Osteoblast (primary cell): ENCODE results near the gene PTPN14. TPM values are rescaled to one million over a fixed set of nuclear protein-coding genes. Genes with fewer than 3 reads are reported as not detected.
A peak's percentile ranks its signal among the peaks of the same experiment; 100 is the strongest.

ENCODE experiments used
- DNase-seq: peaks from one replicate; pipeline ENCODE4 v3.0.0; 2011; ENCODE audit warnings: low spot score, mixed read lengths; ENCODE audit not compliant: insufficient read length; ENCODE audit errors: missing footprints
- H2AFZ ChIP-seq: 2 replicates; pipeline ENCODE4 v1.6.0; 2011; ENCODE audit warnings: mild to moderate bottlenecking, low read length
- H3K27ac ChIP-seq: 2 replicates; pipeline ENCODE4 v1.5.1; 2011; ENCODE audit warnings: mild to moderate bottlenecking, low read depth, low read length, moderate library complexity
- H3K27me3 ChIP-seq: 2 replicates; pipeline ENCODE4 v1.6.0; 2012; ENCODE audit warnings: mild to moderate bottlenecking, control low read depth, inconsistent platforms, low read length, moderate library complexity; ENCODE audit not compliant: insufficient read depth
- H3K36me3 ChIP-seq: 2 replicates; pipeline ENCODE4 v1.5.1; 2011; ENCODE audit warnings: mild to moderate bottlenecking, low read length, control low read depth, moderate library complexity; ENCODE audit not compliant: insufficient read depth
- H3K4me1 ChIP-seq: 2 replicates; pipeline ENCODE4 v1.5.1; 2011; ENCODE audit warnings: mild to moderate bottlenecking, low read length, control low read depth, moderate library complexity; ENCODE audit not compliant: insufficient read depth
- H3K4me2 ChIP-seq: 2 replicates; pipeline ENCODE4 v1.6.0; 2011; ENCODE audit warnings: mild to moderate bottlenecking, low read length; ENCODE audit not compliant: insufficient read depth
- H3K4me3 ChIP-seq: fragments of 200-600 bp; sonication (generic); 3 replicates; pipeline ENCODE4 v1.5.1; 2012; ENCODE audit warnings: mild to moderate bottlenecking, low read length, inconsistent platforms; ENCODE audit not compliant: insufficient read depth
- H3K79me2 ChIP-seq: 2 replicates; pipeline ENCODE4 v1.6.0; 2012; ENCODE audit warnings: mild to moderate bottlenecking, low read length, control low read depth, inconsistent platforms; ENCODE audit not compliant: insufficient read depth
- H3K9me3 ChIP-seq: 2 replicates; pipeline ENCODE4 v1.5.1; 2011; ENCODE audit warnings: low read depth, low read length, control low read depth
- H4K20me1 ChIP-seq: 2 replicates; pipeline ENCODE4 v1.6.0; 2012; ENCODE audit warnings: mild to moderate bottlenecking, low read length, control low read depth; ENCODE audit not compliant: insufficient read depth
- total RNA-seq: library from RNA; depleted of rRNA; stranded (reverse); fragments of >200 nt; gene quantifications from 2 replicates; pipeline ENCODE4 v1.2.3, GENCODE V29; 2012
- TF ChIP-seq, protein P1 (sequence below): IDR thresholded peaks from 2 replicates; pipeline ENCODE4 v1.5.1; 2011; ENCODE audit warnings: mild to moderate bottlenecking, low read depth, low read length, moderate library complexity; ENCODE audit errors: extremely low read depth

PTPN14 gene
- total RNA-seq, 1 donor = 131 TPM

DNA sequence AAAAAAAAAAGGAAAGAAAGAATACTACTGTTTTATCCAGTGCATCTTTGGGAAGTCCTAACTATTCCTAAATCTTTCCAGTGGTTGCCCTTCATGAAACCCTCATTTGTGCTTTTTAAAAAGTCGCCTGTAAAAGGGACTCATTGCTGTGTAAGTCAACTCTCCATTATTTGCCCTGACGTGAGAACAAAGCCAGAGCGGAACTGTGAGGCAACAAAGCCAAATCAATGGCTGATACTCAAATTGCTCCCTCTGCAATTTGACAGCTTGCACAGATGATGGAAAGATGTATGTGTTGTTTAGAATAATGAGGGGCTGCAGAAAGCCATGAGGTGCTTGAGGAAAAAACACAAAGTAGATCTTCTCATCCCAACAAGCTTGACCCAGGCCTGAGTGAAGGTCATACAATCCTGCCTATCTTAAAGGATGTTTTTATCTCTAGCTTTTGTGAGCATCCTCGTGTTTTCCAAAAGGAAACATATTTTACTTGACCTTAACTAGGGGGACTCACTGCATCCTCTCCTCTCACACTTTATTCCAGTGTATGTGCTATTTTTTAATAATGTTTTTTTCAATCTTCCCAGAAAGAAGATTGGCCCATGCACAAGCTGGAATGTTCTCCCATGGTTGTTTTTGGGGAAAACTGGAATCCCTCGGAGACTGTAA is 237.1 kb downstream of the PTPN14 start:
- Histone ChIP-seq H3K4me2 (no peak overlapping the region), H3K36me3 (peaks cover 7% of the 10 kb centered on the region), H3K27me3 (no peaks in the 10 kb centered on the region), H3K79me2 (no peaks in the 10 kb centered on the region), H2AFZ (no peak overlapping the region), H3K4me3 (no peak overlapping the region), H3K4me1 (peaks cover 25% of the 10 kb centered on the region), H3K9me3 (no peaks in the 10 kb centered on the region), H3K27ac (no peak overlapping the region), H4K20me1 (no peaks in the 10 kb centered on the region)
- DNase-seq = no peak
- TF ChIP-seq, protein P1, sequence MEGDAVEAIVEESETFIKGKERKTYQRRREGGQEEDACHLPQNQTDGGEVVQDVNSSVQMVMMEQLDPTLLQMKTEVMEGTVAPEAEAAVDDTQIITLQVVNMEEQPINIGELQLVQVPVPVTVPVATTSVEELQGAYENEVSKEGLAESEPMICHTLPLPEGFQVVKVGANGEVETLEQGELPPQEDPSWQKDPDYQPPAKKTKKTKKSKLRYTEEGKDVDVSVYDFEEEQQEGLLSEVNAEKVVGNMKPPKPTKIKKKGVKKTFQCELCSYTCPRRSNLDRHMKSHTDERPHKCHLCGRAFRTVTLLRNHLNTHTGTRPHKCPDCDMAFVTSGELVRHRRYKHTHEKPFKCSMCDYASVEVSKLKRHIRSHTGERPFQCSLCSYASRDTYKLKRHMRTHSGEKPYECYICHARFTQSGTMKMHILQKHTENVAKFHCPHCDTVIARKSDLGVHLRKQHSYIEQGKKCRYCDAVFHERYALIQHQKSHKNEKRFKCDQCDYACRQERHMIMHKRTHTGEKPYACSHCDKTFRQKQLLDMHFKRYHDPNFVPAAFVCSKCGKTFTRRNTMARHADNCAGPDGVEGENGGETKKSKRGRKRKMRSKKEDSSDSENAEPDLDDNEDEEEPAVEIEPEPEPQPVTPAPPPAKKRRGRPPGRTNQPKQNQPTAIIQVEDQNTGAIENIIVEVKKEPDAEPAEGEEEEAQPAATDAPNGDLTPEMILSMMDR = no peak

DNA sequence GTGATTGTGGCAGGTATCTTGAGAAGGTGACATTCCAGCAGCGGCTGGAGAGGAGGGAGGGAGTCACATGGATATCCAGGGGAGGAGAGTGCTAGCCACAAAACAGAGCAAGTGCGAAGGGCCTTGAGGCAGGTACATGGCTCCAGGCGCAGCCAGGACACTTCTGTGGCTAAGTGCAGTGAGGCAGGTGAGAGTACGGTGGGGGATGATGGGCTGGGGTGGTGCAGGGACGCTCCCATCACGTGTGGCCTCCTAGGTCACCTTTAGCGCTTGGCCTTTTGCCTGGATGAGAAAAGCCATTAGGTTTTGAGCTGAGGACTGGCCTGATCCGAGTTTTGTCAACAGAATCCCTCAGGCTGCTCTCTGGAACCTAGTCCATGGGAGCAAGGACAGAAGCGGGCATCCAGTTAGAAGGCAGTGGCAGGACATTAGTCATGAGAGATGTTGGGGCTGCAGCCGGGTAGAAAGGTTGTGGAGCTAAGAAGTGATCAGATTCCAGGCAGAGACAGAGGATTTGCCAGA is 238.8 kb downstream of the PTPN14 start:
- Histone ChIP-seq H3K9me3 (no peaks in the 10 kb centered on the region), H3K27ac (no peak overlapping the region), H2AFZ (no peak overlapping the region), H3K79me2 (no peaks in the 10 kb centered on the region), H3K4me2 (no peak overlapping the region), H3K4me3 (no peak overlapping the region), H3K27me3 (no peaks in the 10 kb centered on the region), H3K36me3 (peaks cover 4% of the 10 kb centered on the region), H3K4me1 (peaks cover 12% of the 10 kb centered on the region), H4K20me1 (no peaks in the 10 kb centered on the region)
- TF ChIP-seq, protein P1 = no peak
- no peak for DNase-seq

DNA sequence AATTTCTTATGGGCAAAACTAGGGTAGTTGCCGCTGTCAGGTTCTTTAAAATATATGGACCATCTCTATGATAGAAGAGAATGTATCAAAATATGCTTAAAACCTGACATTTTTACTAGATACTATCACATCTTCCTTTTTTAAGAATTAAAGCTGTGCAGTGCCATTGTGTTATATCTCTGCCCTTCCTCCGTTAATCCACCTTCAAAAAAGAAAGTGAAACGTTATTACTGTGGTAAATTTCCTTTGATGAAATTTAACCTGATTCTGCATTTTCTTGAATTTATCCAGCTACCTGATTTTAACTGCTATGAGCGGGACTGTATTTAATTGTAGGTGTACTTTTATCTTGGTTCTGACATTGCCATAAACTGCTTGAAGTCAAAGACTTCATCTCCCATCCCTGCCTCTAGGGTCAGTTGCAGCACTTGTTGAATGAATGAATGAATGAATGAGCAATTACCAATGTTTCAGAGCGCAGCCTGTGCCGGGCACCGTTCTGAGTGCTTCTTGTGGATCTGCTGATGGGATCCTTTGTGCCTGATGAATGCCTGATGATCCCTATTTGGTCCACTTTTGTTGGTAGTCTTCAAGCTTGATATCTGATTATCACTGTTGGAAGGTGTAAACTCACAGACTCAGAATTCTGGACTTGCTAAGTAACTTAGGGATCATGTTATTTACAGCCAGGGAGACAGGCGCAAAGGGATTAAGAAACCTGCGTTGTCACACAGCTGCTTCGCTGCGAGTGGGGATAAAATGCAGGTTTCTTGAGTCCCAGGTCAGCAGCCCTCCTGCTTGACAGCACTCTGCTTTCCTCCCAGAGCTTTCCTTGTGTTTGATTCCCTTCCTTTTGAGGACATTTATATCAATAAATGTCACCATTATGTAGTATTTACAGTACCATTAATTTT is 240.4 kb downstream of the PTPN14 start:
- Histone ChIP-seq H3K36me3 (peaks cover 4% of the 10 kb centered on the region), H3K9me3 (no peaks in the 10 kb centered on the region), H3K4me1 (no peaks in the 10 kb centered on the region), H2AFZ (no peak overlapping the region), H3K79me2 (no peaks in the 10 kb centered on the region), H3K4me3 (no peak overlapping the region), H3K4me2 (no peak overlapping the region), H3K27ac (no peak overlapping the region), H4K20me1 (no peaks in the 10 kb centered on the region), H3K27me3 (no peaks in the 10 kb centered on the region)
- TF ChIP-seq, protein P1 = no peak
- no peak for DNase-seq

DNA sequence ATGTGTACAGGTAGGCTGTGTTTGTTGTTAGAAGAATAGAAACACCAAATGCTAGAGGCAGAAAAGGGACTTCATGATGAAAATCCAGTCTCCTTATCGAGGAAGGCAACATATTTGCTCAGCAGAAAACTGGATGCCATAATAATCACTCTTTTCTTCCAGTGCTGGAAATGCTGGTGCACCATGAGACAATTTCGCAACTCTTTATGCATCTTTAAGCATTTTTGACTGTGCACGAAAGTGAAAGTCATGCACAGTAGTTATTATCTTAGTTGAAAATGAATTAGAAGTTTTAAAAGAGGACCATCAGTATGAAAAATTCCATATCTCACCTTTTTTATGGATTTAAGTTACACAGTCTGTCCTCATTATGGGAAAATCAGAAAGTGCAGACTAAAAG is 241.4 kb downstream of the PTPN14 start:
- no peaks in the 10 kb centered on the region for H3K79me2 ChIP-seq
- DNase-seq = no peak

More for the DNA sequence above, 241.4 kb downstream of the PTPN14 start:
- TF ChIP-seq, protein P1 = no peak
- no peaks in the 10 kb centered on the region for H4K20me1 ChIP-seq
- peak overlapping the region; percentile 31 for H3K4me2 ChIP-seq
- no peaks in the 10 kb centered on the region for H3K9me3 ChIP-seq
- H3K36me3 ChIP-seq = no peaks in the 10 kb centered on the region
- H3K27me3 ChIP-seq = no peaks in the 10 kb centered on the region
- H3K4me1 ChIP-seq = no peaks in the 10 kb centered on the region
- H2AFZ ChIP-seq = no peak overlapping the region
- H3K4me3 ChIP-seq = no peak overlapping the region
- no peak overlapping the region for H3K27ac ChIP-seq
